Hepatocyte (in vitro differentiated cells): Measurements from ENCODE around the gene NKD1. TPM values are rescaled to one million over a fixed set of nuclear protein-coding genes. Genes with fewer than 3 reads are reported as not detected.

Source experiments
- DNase-seq: peaks from one replicate; pipeline ENCODE4 v3.0.0-alpha.2; 2016; ENCODE audit warnings: low spot score
- H2AFZ ChIP-seq: fragments of 200-600 bp; sonication (generic); 2 replicates; pipeline ENCODE4 v1.6.0; 2016; ENCODE audit warnings: antibody characterized with exemption, mild to moderate bottlenecking
- H3K27ac ChIP-seq: fragments of 200-600 bp; sonication (generic); 2 replicates; pipeline ENCODE4 v1.5.1; 2016; ENCODE audit warnings: mild to moderate bottlenecking
- H3K27me3 ChIP-seq: fragments of 200-600 bp; sonication (generic); 2 replicates; pipeline ENCODE4 v1.6.1; 2016
- H3K36me3 ChIP-seq: fragments of 200-600 bp; sonication (generic); replicated peaks from 2 replicates; pipeline ENCODE4 v1.5.1; 2016; ENCODE audit warnings: low read depth; ENCODE audit not compliant: insufficient read depth
- H3K4me1 ChIP-seq: fragments of 200-600 bp; sonication (generic); 2 replicates; pipeline ENCODE4 v1.5.1; 2016; ENCODE audit warnings: mild to moderate bottlenecking, moderate library complexity; ENCODE audit not compliant: insufficient read depth
- H3K4me2 ChIP-seq: fragments of 200-600 bp; sonication (generic); 2 replicates; pipeline ENCODE4 v1.6.0; 2016
- H3K4me3 ChIP-seq: fragments of 200-600 bp; sonication (generic); 2 replicates; pipeline ENCODE4 v1.5.1; 2016; ENCODE audit warnings: mild to moderate bottlenecking
- H3K79me2 ChIP-seq: fragments of 200-600 bp; sonication (generic); 2 replicates; pipeline ENCODE4 v1.6.0; 2017; ENCODE audit warnings: mild to moderate bottlenecking
- H3K9me2 ChIP-seq: fragments of 200-600 bp; sonication (generic); replicated peaks from 2 replicates; pipeline ENCODE4 v1.6.0; 2017; ENCODE audit warnings: mild to moderate bottlenecking; ENCODE audit not compliant: insufficient read depth
- H3K9me3 ChIP-seq: fragments of 200-600 bp; sonication (generic); 2 replicates; pipeline ENCODE4 v1.5.1; 2016; ENCODE audit warnings: low read depth, mild to moderate bottlenecking
- H4K20me1 ChIP-seq: fragments of 200-600 bp; sonication (generic); 2 replicates; pipeline ENCODE4 v1.6.0; 2016; ENCODE audit warnings: mild to moderate bottlenecking; ENCODE audit not compliant: insufficient read depth, poor library complexity, severe bottlenecking
- CTCF ChIP-seq: fragments of 200-600 bp; sonication (generic); IDR thresholded peaks from 2 replicates; pipeline ENCODE4 v1.5.1; 2016; ENCODE audit warnings: antibody characterized with exemption, mild to moderate bottlenecking; ENCODE audit not compliant: poor library complexity
- EZH2 ChIP-seq: fragments of 200-600 bp; sonication (generic); IDR thresholded peaks from 2 replicates; pipeline ENCODE4 v1.6.1; 2016; ENCODE audit warnings: antibody characterized with exemption, mild to moderate bottlenecking, borderline replicate concordance
- EZH2phosphoT487 ChIP-seq: fragments of 200-600 bp; sonication (generic); IDR thresholded peaks from one replicate; pipeline ENCODE4 v1.6.1; 2018; ENCODE audit warnings: antibody characterized with exemption, mild to moderate bottlenecking, low read depth, moderate library complexity; ENCODE audit not compliant: unreplicated experiment, severe bottlenecking
- WGBS: methylation state at CpG from one replicate; pipeline ENCODE4 v1.1.6; 2016; ENCODE audit warnings: low lambda C conversion rate; ENCODE audit errors: missing lambda C conversion rate; 5-methylcytosine and 5-hydroxymethylcytosine counted together
- polyA plus RNA-seq: library from polyadenylated mRNA; unstranded; fragments of >200 nt; fragmentation: Nextera tagmentation; extraction: Ambion mirVana; gene quantifications from 2 replicates; pipeline ENCODE4 v1.2.1, GENCODE V29; 2016
- total RNA-seq: library from RNA; depleted of rRNA; stranded (reverse); fragments of >200 nt; gene quantifications from 2 replicates; pipeline ENCODE4 v1.2.3, GENCODE V29; 2014

NKD1 gene
- total and polyA plus RNA-seq, 2 experiments from 2014 or later = 5.9 to 26.3 TPM

GRCh38 chr16:50655558-50656055, 107.4 kb downstream of the NKD1 start:
- Histone ChIP-seq H3K9me2 (no peaks in the 10 kb centered on the region), H2AFZ (no peak overlapping the region), H3K4me3 (no peak overlapping the region), H4K20me1 (no peaks in the 10 kb centered on the region), H3K79me2 (no peaks in the 10 kb centered on the region), H3K27ac (no peak overlapping the region), H3K9me3 (no peaks in the 10 kb centered on the region), H3K4me2 (no peak overlapping the region), H3K27me3 (no peaks in the 10 kb centered on the region), H3K4me1 (no peaks in the 10 kb centered on the region), H3K36me3 (no peaks in the 10 kb centered on the region)
- WGBS = 96% methylated on average over 3 of the region's 3 CpGs
- TF ChIP-seq EZH2 = no peak
- no peak for TF ChIP-seq EZH2phosphoT487
- no peak for TF ChIP-seq CTCF
- no peak for DNase-seq

- H3K4me2 ChIP-seq = no peak overlapping the region
These were observed 109.0 kb downstream of the NKD1 start for GRCh38 chr16:50657241-50657640.

GRCh38 chr16:50659806-50660205, 111.6 kb downstream of the NKD1 start:
- Histone ChIP-seq H4K20me1 (no peaks in the 10 kb centered on the region), H3K36me3 (no peaks in the 10 kb centered on the region), H3K79me2 (no peaks in the 10 kb centered on the region), H2AFZ (no peak overlapping the region), H3K4me3 (no peak overlapping the region), H3K27ac (no peak overlapping the region), H3K9me2 (no peaks in the 10 kb centered on the region), H3K4me2 (no peak overlapping the region), H3K4me1 (no peaks in the 10 kb centered on the region), H3K27me3 (no peaks in the 10 kb centered on the region), H3K9me3 (no peaks in the 10 kb centered on the region)
- TF ChIP-seq EZH2 (no peak), EZH2phosphoT487 (no peak), CTCF (no peak)
- DNase-seq = no peak
- WGBS = 74% methylated on average over 5 of the region's 5 CpGs

More at GRCh38 chr16:50657241-50657640, 109.0 kb downstream of the NKD1 start:
- Histone ChIP-seq H3K4me1 (no peaks in the 10 kb centered on the region), H3K9me2 (no peaks in the 10 kb centered on the region), H3K9me3 (no peaks in the 10 kb centered on the region), H3K27me3 (no peaks in the 10 kb centered on the region), H4K20me1 (no peaks in the 10 kb centered on the region), H2AFZ (no peak overlapping the region), H3K36me3 (no peaks in the 10 kb centered on the region), H3K4me3 (no peak overlapping the region), H3K27ac (no peak overlapping the region), H3K79me2 (no peaks in the 10 kb centered on the region)
- TF ChIP-seq EZH2 = no peak
- no peak for TF ChIP-seq CTCF
- TF ChIP-seq EZH2phosphoT487 = no peak
- WGBS = 77% methylated on average over 5 of the region's 5 CpGs
- peak; percentile 41 for DNase-seq
